Right lobe of liver (tissue), 6 donors: ENCODE results near the gene DOK4. TPM values are rescaled to one million over a fixed set of nuclear protein-coding genes. Genes with fewer than 3 reads are reported as not detected.

Experiments used
- ATAC-seq, 4 donors: fragments of 200-7000 bp; cut with Tn5 transposase; one replicate each; pipeline ENCODE4 v1.9.1; 2020; ENCODE audit warnings: mild to moderate bottlenecking in 4 of 4, moderate library complexity in 4 of 4
- DNase-seq, 3 donors: peaks; one replicate each; pipeline ENCODE4 v3.0.0-alpha.2; 2020
- H3K27ac ChIP-seq, 3 donors: fragments of 200-600 bp; one replicate each; pipeline ENCODE4 v1.8.0; 2022
- H3K27me3 ChIP-seq, 2 donors: fragments of 200-600 bp; one replicate each; pipeline ENCODE4 v1.8.0; 2022
- H3K36me3 ChIP-seq, 4 donors: fragments of 200-600 bp; sonication (generic) in 1 of 4; one replicate each; pipeline versions ENCODE4 v1.5.1 to v1.8.0; 2017 to 2022; ENCODE audit warnings: control low read depth in 1 of 4
- H3K4me1 ChIP-seq, 4 donors: fragments of 200-600 bp; sonication (generic) in 1 of 4; one replicate each; pipeline versions ENCODE4 v1.5.1 to v1.8.0; 2017 to 2022; ENCODE audit warnings: control low read depth in 1 of 4
- H3K4me3 ChIP-seq, 3 donors: fragments of 200-600 bp; one replicate each; pipeline ENCODE4 v1.8.0; 2022
- H3K9me3 ChIP-seq, 4 donors: fragments of 200-600 bp; sonication (generic) in 1 of 4; one replicate each; pipeline versions ENCODE4 v1.5.1 to v1.8.0; 2017 to 2022; ENCODE audit warnings: control low read depth in 1 of 4
- CTCF ChIP-seq, 4 donors: fragments of 200-600 bp in 3 of 4; fragments of 450-650 bp in 1 of 4; IDR thresholded peaks; one replicate each; pipeline versions ENCODE4 v1.5.1 to v1.8.0; 2016 to 2022; ENCODE audit warnings: antibody characterized with exemption in 4 of 4, mild to moderate bottlenecking in 2 of 4
- POLR2A ChIP-seq: fragments of 450-650 bp; IDR thresholded peaks from one replicate; pipeline ENCODE4 v1.6.1; 2017; ENCODE audit warnings: antibody characterized with exemption, mild to moderate bottlenecking
- WGBS: methylation state at CpG from one replicate; pipeline ENCODE4 v1.1.6; 2018; ENCODE audit warnings: low coverage, low lambda C conversion rate; ENCODE audit not compliant: insufficient coverage; ENCODE audit errors: missing lambda C conversion rate; 5-methylcytosine and 5-hydroxymethylcytosine counted together
- intact Hi-C, 2 donors: fragments of 100-400 bp; cut with DNase I; formaldehyde crosslinking; loops; one replicate each; pipeline versions ENCODE4 v1.11.2 to v1.14.1; 2022
- total RNA-seq, 6 experiments: library from RNA; depleted of rRNA in 2 of 6; stranded (reverse); fragments of >200 nt in 2 of 6; fragmentation: NEBNext Ultra II Directional in 3 of 6; extraction: Animal tissue kit (Norgen Biotek cat#: 25700) in 3 of 6; gene quantifications; one replicate each; pipeline versions ENCODE4 v1.1.0 to v1.2.4, GENCODE V29; 2016 to 2023
- donor health status: DM: no; HTN: yes; CAD: no.
- donor health status: DM: no; HTN: no; CAD: no.
- donor health status: DM: no; HTN: no; CAD: no.
- donor health status: DM: no; HTN: yes; CAD: no.
- donor health status: DM: no; HTN: yes; CAD: no.

Gene DOK4
- total RNA-seq, 6 experiments from 2014 or later: 20.0 to 62.1 (median 36.7) TPM

DNA sequence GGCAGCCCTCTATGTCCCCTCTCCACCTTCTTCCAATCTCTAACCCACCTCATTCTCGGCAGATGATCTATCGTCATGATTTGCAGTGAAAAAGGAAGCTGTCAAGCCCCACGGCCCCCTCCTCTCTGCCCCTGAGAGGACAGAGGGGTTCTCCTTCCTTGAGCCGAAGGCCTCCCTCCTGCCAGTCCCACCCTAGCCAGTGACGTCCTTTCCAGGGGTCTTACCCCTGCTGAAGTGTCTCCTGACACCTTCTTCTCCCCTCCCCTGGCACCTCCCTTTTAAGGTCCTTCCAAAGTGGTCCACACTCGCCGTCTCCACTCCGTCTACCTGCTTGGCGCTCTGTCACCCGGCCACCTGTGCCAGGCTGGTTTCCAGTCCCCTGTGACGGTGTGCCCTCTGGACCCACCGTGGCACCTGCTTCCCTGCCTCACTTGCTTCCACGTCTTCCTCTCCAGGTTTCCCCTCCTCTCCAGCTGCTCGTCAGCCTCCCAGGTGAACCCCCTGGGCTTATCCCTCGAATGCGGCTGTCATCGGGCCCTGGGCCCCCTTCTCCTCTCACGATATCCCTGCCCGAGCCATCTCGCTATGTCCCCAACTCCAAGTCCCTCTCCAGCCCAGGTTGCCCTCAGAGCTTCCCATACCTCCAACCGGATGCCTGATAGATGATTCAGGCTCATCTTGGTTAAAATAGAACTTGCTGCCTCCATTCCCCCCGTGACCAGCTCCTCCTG, 44.4 kb upstream of the DOK4 start:
- Histone ChIP-seq H3K27ac (peak overlapping the region in 1 of 3 donors; percentile 13), H3K27me3 (no peaks in the 10 kb centered on the region), H3K36me3 (no peaks in the 10 kb centered on the region), H3K4me1 (peaks cover 0 to 4% (median 0%) of the 10 kb centered on the region in 4 donors), H3K9me3 (no peaks in the 10 kb centered on the region), H3K4me3 (no peak overlapping the region)
- intact Hi-C loops: no loop called here
- DNase-seq: peak in 2 of 3 donors; percentile 38 to 42
- no peak for ATAC-seq
- 60% methylated on average over 18 of the region's 22 CpGs for WGBS
- TF ChIP-seq CTCF (IDR thresholded peaks at IDR 0.05): no peak
- no peak for TF ChIP-seq POLR2A

GRCh38 chr16:57530104-57530521, 43.8 kb upstream of the DOK4 start:
- peak; percentile 37 to 59 (median 45) for ATAC-seq

DNA sequence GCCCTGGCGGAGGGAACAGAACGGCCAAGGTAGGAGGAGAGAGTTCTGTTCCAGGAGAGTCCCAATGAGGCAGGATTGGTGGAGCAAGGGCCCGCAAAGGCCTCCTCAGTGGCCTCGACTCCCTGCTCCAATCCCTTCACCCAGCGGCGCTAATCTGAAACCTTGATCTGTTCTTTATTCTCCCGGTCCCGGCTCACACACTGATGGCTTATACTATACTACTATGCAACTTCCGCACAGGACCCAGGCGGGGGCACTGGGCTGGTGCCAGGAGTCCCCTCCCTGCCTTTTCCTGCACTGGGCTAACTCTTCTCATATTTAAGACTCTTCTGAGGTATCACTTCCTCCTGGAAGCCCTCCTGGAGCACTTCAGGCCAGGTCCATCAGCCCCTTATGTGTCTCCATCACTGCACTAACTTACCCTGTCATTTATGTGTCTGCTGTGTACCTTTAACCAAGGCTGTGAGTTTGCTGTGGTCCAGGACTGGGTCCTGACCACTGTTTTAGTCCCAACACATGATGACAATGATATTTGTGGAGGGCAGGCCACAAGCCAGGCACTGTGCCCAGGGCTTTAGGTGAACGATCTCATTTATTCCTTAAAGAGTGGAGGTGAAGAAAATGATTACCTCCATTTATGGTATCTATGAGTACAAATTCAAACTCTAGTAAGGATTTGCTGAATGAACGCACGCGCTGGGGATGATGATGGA, 43.3 kb upstream of the DOK4 start:
- Histone ChIP-seq H3K4me1 (peaks cover 0 to 4% (median 0%) of the 10 kb centered on the region in 4 donors), H3K27ac (no peak overlapping the region), H3K36me3 (no peaks in the 10 kb centered on the region), H3K4me3 (no peak overlapping the region), H3K27me3 (no peaks in the 10 kb centered on the region), H3K9me3 (no peaks in the 10 kb centered on the region)
- DNase-seq (peak in 2 of 3 donors; percentile 20 to 40), ATAC-seq (no peak)
- TF ChIP-seq POLR2A (no peak), CTCF (IDR thresholded peaks at IDR 0.05) (no peak)
- intact Hi-C loops: no loop called here
- 68% methylated on average over 9 of the region's 14 CpGs for WGBS

More at GRCh38 chr16:57530104-57530521, 43.8 kb upstream of the DOK4 start:
- no peaks in the 10 kb centered on the region for H3K27me3 ChIP-seq
- peaks cover 0 to 4% (median 0%) of the 10 kb centered on the region in 4 donors for H3K4me1 ChIP-seq
- TF ChIP-seq CTCF (IDR thresholded peaks at IDR 0.05) (no peak), POLR2A (no peak)
- no peak overlapping the region for H3K4me3 ChIP-seq
- peak overlapping the region in 1 of 3 donors; percentile 13 for H3K27ac ChIP-seq
- intact Hi-C loops: no loop called here
- peak in 2 of 3 donors; percentile 31 to 45 for DNase-seq
- H3K36me3 ChIP-seq: no peaks in the 10 kb centered on the region
- no peaks in the 10 kb centered on the region for H3K9me3 ChIP-seq
- whole genome bisulfite sequencing: 45% methylated on average over 6 of the region's 7 CpGs

DNA sequence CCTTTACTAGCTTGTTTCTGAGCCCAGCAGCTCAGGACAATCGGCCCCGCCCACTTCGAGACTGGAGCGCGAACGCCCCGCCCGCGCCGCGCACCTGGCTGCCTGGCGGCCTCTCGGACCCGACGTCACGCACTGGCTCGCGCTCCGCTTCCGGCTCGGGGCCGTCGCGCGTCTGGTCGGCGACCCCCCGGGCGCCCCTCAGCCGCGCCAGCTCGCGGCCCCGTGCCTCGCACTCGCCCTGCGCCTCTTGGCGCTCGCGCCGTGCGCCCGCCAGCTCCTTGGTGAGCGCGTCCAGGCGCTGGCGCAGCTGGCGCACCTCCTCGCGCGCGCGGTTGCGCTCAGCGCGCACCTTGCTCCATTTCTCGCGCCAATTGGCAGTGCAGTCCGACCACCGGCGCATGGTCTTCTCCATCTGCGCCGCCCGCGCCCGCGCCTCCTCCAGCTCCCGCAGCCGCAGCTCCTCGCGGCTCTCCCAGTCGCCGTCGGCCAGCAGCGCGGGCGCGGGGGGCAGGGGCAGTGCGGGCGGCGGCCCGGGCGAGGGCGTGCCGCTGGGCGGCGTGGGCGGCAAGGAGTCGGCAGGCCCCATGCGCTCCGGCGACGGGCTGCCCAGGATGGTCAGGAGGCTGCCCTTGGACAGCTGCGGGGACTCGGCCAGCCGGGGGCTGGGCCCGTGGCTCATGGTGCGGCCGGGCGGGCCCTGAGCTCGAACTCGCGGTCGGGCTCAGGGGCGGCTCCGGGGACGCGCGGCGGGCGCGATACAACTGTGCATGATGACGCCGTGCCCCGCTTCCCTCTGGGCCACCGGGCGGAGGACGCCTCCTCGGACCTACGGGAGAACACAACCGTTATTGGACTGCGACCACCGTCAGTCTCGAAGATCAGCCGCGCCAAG, 42.5 kb upstream of the DOK4 start:
- H3K4me1 ChIP-seq: peaks cover 0 to 4% (median 0%) of the 10 kb centered on the region in 4 donors
- ATAC-seq: peak; percentile 6 to 44 (median 32)
- peak overlapping the region in 1 of 3 donors; percentile 37 for H3K4me3 ChIP-seq
- intact Hi-C loops: no loop called here
- no peak for TF ChIP-seq POLR2A
- no peak for TF ChIP-seq CTCF (IDR thresholded peaks at IDR 0.05)
- H3K27ac ChIP-seq: no peak overlapping the region
- peak in 1 of 3 donors; percentile 62 for DNase-seq
- H3K36me3 ChIP-seq: no peaks in the 10 kb centered on the region
- H3K9me3 ChIP-seq: no peaks in the 10 kb centered on the region
- H3K27me3 ChIP-seq: no peaks in the 10 kb centered on the region
- 20% methylated on average over 2 of the region's 126 CpGs for WGBS
